ENCODE measurements around the gene CDC37L1.

The CDC37L1 gene

DNA sequence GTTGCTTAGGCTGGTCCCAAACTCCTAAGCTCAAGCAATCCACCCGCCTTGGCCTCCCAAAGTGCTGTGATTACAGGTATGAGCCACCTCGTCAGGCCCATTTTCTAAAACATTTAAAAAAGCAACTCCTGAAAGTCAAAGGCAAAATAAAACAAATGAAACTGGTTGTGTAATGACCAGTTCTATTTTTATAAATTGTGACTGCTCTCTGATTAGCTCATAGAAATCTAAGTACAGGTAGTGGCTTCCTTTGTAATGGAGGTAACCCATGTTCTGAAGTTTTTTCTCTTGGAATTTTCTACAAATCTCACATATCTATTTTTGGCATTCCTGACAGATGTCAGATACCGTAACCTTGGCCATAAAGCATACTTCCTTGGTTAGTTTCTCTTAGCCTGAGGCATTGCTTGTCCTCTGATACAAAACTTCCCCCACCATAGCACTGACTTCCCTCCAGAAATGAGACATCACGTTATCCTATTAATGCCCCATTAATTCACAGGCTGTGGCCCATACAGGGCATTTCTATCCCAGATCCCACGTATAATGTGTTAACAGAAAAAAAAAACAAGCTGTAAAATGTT, 75.7 kb downstream of the CDC37L1 start:
- no peak for DNase-seq (ENCODE audit: low read depth in 1 of 2, low spot score in 1 of 2)
- in situ Hi-C loops (cut with HindIII; ENCODE audit: low pct_unique_long_range_greater_than_20kb, low sequenced_read_pairs), result no loop called here
- no peak for TF ChIP-seq JUND (IDR thresholded peaks at IDR 0.05; ENCODE audit: low read depth)

DNA sequence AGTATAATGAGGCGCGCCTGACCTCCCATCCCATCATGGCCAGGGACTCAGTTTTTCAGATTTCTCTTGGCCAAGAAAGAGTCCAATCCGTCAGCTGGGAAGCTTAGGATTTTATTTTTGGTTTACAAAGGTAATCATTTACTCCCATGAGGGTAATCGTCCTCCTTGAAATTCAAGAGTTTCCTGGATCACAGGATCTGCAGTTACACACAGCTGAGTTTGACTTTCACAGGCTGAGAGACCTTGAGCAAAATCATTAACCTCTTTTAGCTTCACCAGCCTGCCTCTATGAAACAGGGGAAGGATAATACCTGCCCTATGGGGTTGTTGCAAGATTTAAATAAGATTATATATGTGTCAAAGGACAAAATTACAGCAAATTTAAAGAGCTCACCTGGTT, 77.1 kb downstream of the CDC37L1 start:
- in situ Hi-C loops (cut with HindIII; ENCODE audit: low pct_unique_long_range_greater_than_20kb, low sequenced_read_pairs), result no loop called here

More for the DNA sequence above, 77.1 kb downstream of the CDC37L1 start:
- TF ChIP-seq JUND (IDR thresholded peaks at IDR 0.05; ENCODE audit: low read depth), result no peak
- DNase-seq (ENCODE audit: low read depth in 1 of 2, low spot score in 1 of 2), result no peak
